Right atrium auricular region (tissue), 2 donors: ENCODE data around the gene ACSM3. TPM values are rescaled to one million over a fixed set of nuclear protein-coding genes. Genes with fewer than 3 reads are reported as not detected.
A peak's percentile ranks its signal among the peaks of the same experiment; 100 is the strongest.
"Not testable (repeated sequence)": the region's sequence is repeated elsewhere in the genome, so short reads cannot be mapped to it uniquely, and the experiment has no call there.

Experiments used
- DNase-seq: peaks from one replicate; pipeline ENCODE4 v3.0.0-alpha.2; 2019; ENCODE audit warnings: low spot score
- H3K27ac ChIP-seq, 2 donors: fragments of 200-600 bp; sonication (generic); 1 replicate in 1 of 2; 2 replicates in 1 of 2; pipeline ENCODE4 v1.5.1; 2016 to 2019
- H3K27me3 ChIP-seq, 2 donors: fragments of 200-600 bp; sonication (generic); one replicate each; pipeline versions ENCODE4 v1.5.1 to v1.6.0; 2017 to 2019
- H3K36me3 ChIP-seq: fragments of 200-600 bp; sonication (generic); one replicate; pipeline ENCODE4 v1.5.1; 2016
- H3K4me1 ChIP-seq, 2 donors: fragments of 200-600 bp; sonication (generic); one replicate each; pipeline versions ENCODE4 v1.5.1 to v1.6.0; 2017 to 2019
- H3K4me3 ChIP-seq, 2 donors: fragments of 200-600 bp; sonication (generic); 1 replicate in 1 of 2; 2 replicates in 1 of 2; pipeline ENCODE4 v1.5.1; 2017 to 2019; ENCODE audit warnings: mild to moderate bottlenecking in 1 of 2, moderate library complexity in 1 of 2
- H3K9me3 ChIP-seq, 2 donors: fragments of 200-600 bp; sonication (generic); one replicate each; pipeline ENCODE4 v1.5.1; 2019
- CTCF ChIP-seq, 2 donors: fragments of 200-600 bp; sonication (generic); IDR thresholded peaks; one replicate each; pipeline ENCODE4 v1.5.1; 2019; ENCODE audit warnings: antibody characterized with exemption in 2 of 2
- total RNA-seq, 2 donors: library from RNA; depleted of rRNA; stranded (reverse); fragments of >200 nt; gene quantifications; one replicate each; pipeline ENCODE4 v1.1.0, GENCODE V29; 2016

The ACSM3 gene, protein sequence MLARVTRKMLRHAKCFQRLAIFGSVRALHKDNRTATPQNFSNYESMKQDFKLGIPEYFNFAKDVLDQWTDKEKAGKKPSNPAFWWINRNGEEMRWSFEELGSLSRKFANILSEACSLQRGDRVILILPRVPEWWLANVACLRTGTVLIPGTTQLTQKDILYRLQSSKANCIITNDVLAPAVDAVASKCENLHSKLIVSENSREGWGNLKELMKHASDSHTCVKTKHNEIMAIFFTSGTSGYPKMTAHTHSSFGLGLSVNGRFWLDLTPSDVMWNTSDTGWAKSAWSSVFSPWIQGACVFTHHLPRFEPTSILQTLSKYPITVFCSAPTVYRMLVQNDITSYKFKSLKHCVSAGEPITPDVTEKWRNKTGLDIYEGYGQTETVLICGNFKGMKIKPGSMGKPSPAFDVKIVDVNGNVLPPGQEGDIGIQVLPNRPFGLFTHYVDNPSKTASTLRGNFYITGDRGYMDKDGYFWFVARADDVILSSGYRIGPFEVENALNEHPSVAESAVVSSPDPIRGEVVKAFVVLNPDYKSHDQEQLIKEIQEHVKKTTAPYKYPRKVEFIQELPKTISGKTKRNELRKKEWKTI
- total RNA-seq = 10 to 100 TPM; 15.8 to 27.0 TPM

DNA sequence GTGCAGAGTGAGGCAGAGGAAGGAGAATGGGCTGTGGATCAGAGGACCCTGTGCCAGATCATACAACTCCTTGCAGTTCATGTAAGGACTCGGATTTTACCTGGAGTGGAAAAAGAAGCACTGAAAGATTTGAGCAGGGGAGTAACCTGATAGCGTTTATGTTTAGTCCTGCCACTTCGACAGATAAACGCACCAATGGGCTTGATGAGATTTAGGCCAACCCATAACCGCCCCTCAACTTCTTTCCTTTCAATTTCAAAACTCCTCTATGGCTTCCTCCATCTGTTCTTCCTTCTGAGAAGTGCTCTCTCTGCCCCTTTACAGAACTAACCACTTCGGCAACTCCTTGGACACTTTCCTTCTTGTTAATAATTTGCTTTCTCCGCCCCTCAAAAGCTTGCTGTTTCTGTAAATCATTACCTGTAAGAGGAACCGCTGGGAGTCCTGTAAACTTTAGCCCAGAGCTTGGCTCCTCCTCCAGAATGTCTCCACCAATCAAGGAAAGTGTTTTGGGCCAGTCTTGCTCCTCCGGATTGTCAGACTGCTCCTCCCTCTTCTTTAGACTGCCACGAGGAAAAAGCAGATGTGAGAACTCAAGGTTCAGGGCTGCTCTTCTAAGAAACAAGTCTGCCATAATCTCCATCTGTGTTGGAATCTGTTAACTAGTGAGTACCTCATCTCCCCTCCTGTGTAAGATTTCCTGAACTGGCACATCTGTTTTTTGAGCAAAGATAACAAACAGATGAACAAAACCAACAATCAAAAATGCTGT is at the start of gene ACSM3:
ACSM3 (plus strand) TSS at position 554 of the 772 bp plus-strand sequence. CDS start 6,021 bp downstream, outside the sequence.
- Histone ChIP-seq H3K27ac (peak within 1 kb of the TSS; percentile 0 to 37), H3K4me1 (no peaks in the 10 kb centered on the region), H3K4me3 (peak within 1 kb of the TSS; percentile 24 to 42), H3K36me3 (no peaks in the 10 kb centered on the region), H3K9me3 (peaks cover 0 to 5% of the 10 kb centered on the region in 2 donors), H3K27me3 (no peaks in the 10 kb centered on the region)
- TF ChIP-seq CTCF (IDR thresholded peaks at IDR 0.05) = no peak
- peak; percentile 64 for DNase-seq

DNA sequence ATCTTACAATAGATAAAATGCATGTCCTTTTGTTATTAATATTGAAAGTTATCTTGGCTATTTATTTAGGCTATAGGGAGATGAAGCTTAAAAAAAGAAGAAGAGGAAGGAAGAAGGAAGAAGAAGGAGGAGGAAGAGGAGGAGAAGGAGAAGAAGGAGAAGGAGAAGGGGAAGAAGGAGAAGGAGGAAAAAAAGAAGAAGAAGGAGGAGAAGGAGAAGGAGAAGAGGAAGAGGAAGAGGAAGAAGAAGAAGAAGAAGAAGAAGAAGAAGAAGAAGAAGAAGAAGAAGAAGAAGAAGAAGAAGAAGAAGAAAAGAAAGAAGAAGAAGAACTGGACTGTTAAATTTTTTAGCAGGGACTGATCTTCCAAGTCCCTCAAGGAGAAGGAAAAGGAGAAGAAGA is 46.1 kb upstream of the ACSM3 start:
- not testable (repeated sequence) for H3K4me1 ChIP-seq, H3K9me3 ChIP-seq, H3K27me3 ChIP-seq, H3K4me3 ChIP-seq, H3K27ac ChIP-seq, DNase-seq, H3K36me3 ChIP-seq

DNA sequence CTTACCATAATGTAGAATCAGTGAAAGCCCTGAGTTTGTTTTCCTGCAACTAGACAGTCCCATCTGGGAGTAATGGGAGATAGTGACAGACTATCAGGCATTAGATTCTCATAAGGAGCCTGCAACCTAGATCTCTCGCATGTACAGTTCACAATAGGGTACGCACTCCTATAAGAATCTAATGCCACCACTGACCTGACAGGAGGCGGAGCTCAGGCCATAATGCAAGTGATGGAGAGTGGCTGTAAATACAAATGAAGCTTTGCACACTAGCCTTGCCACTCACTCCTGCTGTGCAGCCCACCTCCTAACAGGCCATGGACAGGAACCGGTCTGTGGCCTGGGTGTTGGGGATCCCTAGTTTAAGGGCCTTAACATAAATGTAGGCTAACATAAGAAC is 43.6 kb upstream of the ACSM3 start:
- no peak overlapping the region for H3K27ac ChIP-seq
- DNase-seq = no peak
- no peak for TF ChIP-seq CTCF (IDR thresholded peaks at IDR 0.05)
- no peaks in the 10 kb centered on the region for H3K4me1 ChIP-seq
- H3K36me3 ChIP-seq = no peaks in the 10 kb centered on the region
- H3K27me3 ChIP-seq = no peaks in the 10 kb centered on the region
- no peak overlapping the region for H3K4me3 ChIP-seq
- no peaks in the 10 kb centered on the region for H3K9me3 ChIP-seq

GRCh38 chr16:20726661-20727060 is 37.2 kb upstream of the ACSM3 start:
- H3K4me3 ChIP-seq = no peak overlapping the region
- TF ChIP-seq CTCF (IDR thresholded peaks at IDR 0.05) = no peak
- no peaks in the 10 kb centered on the region for H3K9me3 ChIP-seq
- no peaks in the 10 kb centered on the region for H3K4me1 ChIP-seq
- no peaks in the 10 kb centered on the region for H3K27me3 ChIP-seq
- H3K36me3 ChIP-seq = no peaks in the 10 kb centered on the region
- DNase-seq = no peak
- no peak overlapping the region for H3K27ac ChIP-seq

- Histone ChIP-seq H3K9me3 (no peaks in the 10 kb centered on the region), H3K36me3 (no peaks in the 10 kb centered on the region), H3K27me3 (no peaks in the 10 kb centered on the region), H3K27ac (no peak overlapping the region), H3K4me1 (no peaks in the 10 kb centered on the region), H3K4me3 (no peak overlapping the region)
- TF ChIP-seq CTCF (IDR thresholded peaks at IDR 0.05) = no peak
- no peak for DNase-seq
Observed at GRCh38 chr16:20727181-20727580, 36.6 kb upstream of the ACSM3 start.

- H3K4me1 ChIP-seq = no peaks in the 10 kb centered on the region
- H3K27ac ChIP-seq = no peak overlapping the region
- H3K36me3 ChIP-seq = no peaks in the 10 kb centered on the region
- H3K27me3 ChIP-seq = no peaks in the 10 kb centered on the region
- no peak overlapping the region for H3K4me3 ChIP-seq
- no peak for DNase-seq
- H3K9me3 ChIP-seq = no peaks in the 10 kb centered on the region
- TF ChIP-seq CTCF (IDR thresholded peaks at IDR 0.05) = no peak
Observed at GRCh38 chr16:20729141-20729540, 34.7 kb upstream of the ACSM3 start.
